B cell (primary cell): ENCODE data around the gene PFN3. TPM values are rescaled to one million over a fixed set of nuclear protein-coding genes. Genes with fewer than 3 reads are reported as not detected.

ENCODE experiments used
- ATAC-seq: fragments of 200-7000 bp; cut with Tn5 transposase; one replicate; pipeline ENCODE4 v1.10.0; 2021; ENCODE audit warnings: low read depth, mild to moderate bottlenecking, moderate number of reproducible peaks, moderate library complexity
- CTCF ChIA-PET: fragments of 350-600 bp; sonication (Branson Sonifier 250); formaldehyde crosslinking; loops from one replicate; lab custom pipeline; 2021; ENCODE audit warnings: antibody characterized with exemption, inconsistent platforms; lab: Charles Lee
- POLR2A ChIA-PET: fragments of 350-600 bp; sonication (Branson Sonifier 250); formaldehyde crosslinking; loops from one replicate; lab custom pipeline; 2021; ENCODE audit warnings: antibody characterized with exemption; lab: Charles Lee
- DNase-seq: peaks from one replicate; pipeline ENCODE4 v3.0.0; 2013
- H2AFZ ChIP-seq: 2 replicates; pipeline ENCODE4 v1.6.1; 2012; ENCODE audit warnings: mild to moderate bottlenecking, low read depth, low read length; ENCODE audit not compliant: insufficient read depth, poor library complexity, severe bottlenecking
- H3K27ac ChIP-seq, 2 donors: 1 replicate in 1 of 2; 2 replicates in 1 of 2; pipeline ENCODE4 v1.5.1; 2012 to 2013; ENCODE audit warnings: low read length in 2 of 2, mild to moderate bottlenecking in 2 of 2, moderate library complexity in 1 of 2
- H3K27me3 ChIP-seq, 4 experiments: fragments of 200-600 bp in 1 of 4; sonication (generic) in 1 of 4; replicated peaks in 1 of 4; 1 replicate in 2 of 4; 2 replicates in 2 of 4; pipeline versions ENCODE4 v1.6.1 to v1.7.0; 2013 to 2016; ENCODE audit warnings: low read length in 3 of 4, mild to moderate bottlenecking in 2 of 4, mixed read lengths in 1 of 4, moderate library complexity in 1 of 4; ENCODE audit not compliant: insufficient read depth in 4 of 4, control insufficient read depth in 3 of 4; ENCODE audit errors: control extremely low read depth in 1 of 4
- H3K36me3 ChIP-seq, 2 experiments: replicated peaks in 1 of 2; 1 replicate in 1 of 2; 2 replicates in 1 of 2; pipeline versions ENCODE4 v1.6.1 to v1.7.1; 2013; ENCODE audit warnings: low read length in 1 of 2; ENCODE audit not compliant: insufficient read depth in 2 of 2, control insufficient read depth in 1 of 2; ENCODE audit errors: control extremely low read depth in 1 of 2, extremely low read depth in 1 of 2
- H3K4me1 ChIP-seq, 2 donors: fragments of 200-600 bp in 1 of 2; sonication (generic) in 1 of 2; 1 replicate in 1 of 2; 2 replicates in 1 of 2; pipeline versions ENCODE4 v1.5.1 to v1.6.1; 2013 to 2017; ENCODE audit warnings: low read length in 2 of 2; ENCODE audit not compliant: control insufficient read depth in 2 of 2, insufficient read depth in 2 of 2
- H3K4me2 ChIP-seq: replicated peaks from 2 replicates; pipeline ENCODE3; 2012; ENCODE audit warnings: mild to moderate bottlenecking, low read depth, low read length; ENCODE audit not compliant: poor library complexity, severe bottlenecking
- H3K4me3 ChIP-seq, 5 experiments: fragments of 200-600 bp in 1 of 5; sonication (generic) in 1 of 5; 1 replicate in 3 of 5; 2 replicates in 2 of 5; pipeline versions ENCODE4 v1.5.1 to v1.7.0; 2011 to 2016; ENCODE audit warnings: low read length in 4 of 5, mild to moderate bottlenecking in 4 of 5, low read depth in 2 of 5, control low read depth in 1 of 5, moderate library complexity in 1 of 5; ENCODE audit not compliant: insufficient read depth in 1 of 5; ENCODE audit errors: control extremely low read depth in 1 of 5, extremely low read depth in 1 of 5
- H3K79me2 ChIP-seq: fragments of 200-600 bp; sonication (generic); one replicate; pipeline ENCODE4 v1.6.0; 2016; ENCODE audit warnings: low read length; ENCODE audit not compliant: control insufficient read depth, insufficient read depth
- H3K9ac ChIP-seq: fragments of 200-600 bp; sonication (generic); 2 replicates; pipeline ENCODE4 v1.6.1; 2017; ENCODE audit warnings: mild to moderate bottlenecking, low read length, moderate library complexity
- H3K9me3 ChIP-seq, 3 donors: one replicate each; pipeline versions ENCODE4 v1.6.1 to v1.7.1; 2013; ENCODE audit warnings: low read length in 2 of 3; ENCODE audit not compliant: control insufficient read depth in 2 of 3, insufficient read depth in 1 of 3; ENCODE audit errors: control extremely low read depth in 1 of 3
- H4K20me1 ChIP-seq: 2 replicates; pipeline ENCODE4 v1.6.0; 2012; ENCODE audit warnings: mild to moderate bottlenecking, low read length; ENCODE audit not compliant: insufficient read depth, control insufficient read depth, poor library complexity, severe bottlenecking
- H3K27ac Mint-ChIP-seq: one replicate; pipeline ENCODE4 v1.8.0; 2021; ENCODE audit warnings: mixed read lengths
- H3K27me3 Mint-ChIP-seq: one replicate; pipeline ENCODE4 v1.8.0; 2021; ENCODE audit warnings: mixed read lengths
- H3K4me1 Mint-ChIP-seq: one replicate; pipeline ENCODE4 v1.8.0; 2021; ENCODE audit warnings: mixed read lengths
- H3K4me3 Mint-ChIP-seq: one replicate; pipeline ENCODE4 v1.8.0; 2021; ENCODE audit warnings: mixed read lengths
- H3K9me3 Mint-ChIP-seq: one replicate; pipeline ENCODE4 v1.8.0; 2022; ENCODE audit warnings: mixed read lengths; ENCODE audit not compliant: insufficient read depth
- EZH2 ChIP-seq: IDR thresholded peaks from 2 replicates; pipeline ENCODE4 v1.6.1; 2012; ENCODE audit warnings: borderline replicate concordance, low read depth, mild to moderate bottlenecking, moderate library complexity, low read length; ENCODE audit not compliant: insufficient read depth, poor library complexity, severe bottlenecking
- WGBS: methylation state at CpG from one replicate; pipeline ENCODE4 v1.1.5; 2013; ENCODE audit warnings: missing lambda C conversion rate; ENCODE audit not compliant: insufficient coverage; 5-methylcytosine and 5-hydroxymethylcytosine counted together
- intact Hi-C: fragments of 100-400 bp; cut with micrococcal nuclease; formaldehyde crosslinking; loops from one replicate; pipeline ENCODE4 v1.10.0; 2022
- polyA plus RNA-seq: library from polyadenylated mRNA; depleted of rRNA; stranded (reverse); fragments of >200 nt; gene quantifications from 2 replicates; pipeline ENCODE4 v1.2.3, GENCODE V29; 2012
- total RNA-seq, 2 donors: library from RNA; stranded (reverse); fragments of 120-200 nt in 1 of 2; gene quantifications; 1 replicate in 1 of 2; 2 replicates in 1 of 2; pipeline versions ENCODE4 v1.2.3 to v1.2.4, GENCODE V29; 2013 to 2022
- TF ChIP-seq, protein P1 (sequence below): fragments of 200-600 bp; IDR thresholded peaks from one replicate; pipeline ENCODE4 v1.8.0; 2022; ENCODE audit warnings: antibody characterized with exemption, mild to moderate bottlenecking

Gene PFN3
- total and polyA plus RNA-seq, 2 donors (not counting 1 experiment from before 2014, with no cell fraction given): not detected

DNA sequence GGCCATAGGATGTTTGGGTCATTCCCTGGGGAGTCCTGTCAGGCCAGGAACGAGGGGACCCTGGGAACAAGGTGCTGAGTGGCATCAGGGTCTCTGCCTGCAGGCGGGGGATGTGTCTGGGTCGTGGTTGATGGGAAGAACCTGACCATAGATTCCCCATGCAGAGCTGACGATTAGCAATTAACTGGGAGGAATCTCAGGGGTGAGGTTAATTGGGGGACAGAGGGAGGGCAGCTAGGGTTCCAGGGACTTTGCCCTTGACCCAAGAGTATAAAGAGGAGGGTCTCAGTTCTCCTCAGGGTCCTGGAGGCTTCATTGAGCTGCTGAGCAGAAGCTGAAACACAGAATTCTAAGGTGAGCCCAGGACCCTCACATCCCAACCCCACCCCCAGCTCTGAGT lies 16.3 kb downstream of the PFN3 start, which contains the start of gene SLC34A1:
Gene SLC34A1, plus strand, starts transcription at position 301 of the 400 bp plus-strand sequence. CDS start 1,308 bp downstream, outside the sequence.
- peaks cover 21% of the 10 kb centered on the region for H3K27me3 Mint-ChIP-seq
- POLR2A ChIA-PET: interaction anchor here (0.7 kb wide), 1 partner anchor 11 kb away, joined by 8 read pairs; no protein-coding TSS in a partner anchor
- intact Hi-C loops: no loop called here
- peaks cover 0 to 16% (median 0%) of the 10 kb centered on the region in 4 experiments for H3K27me3 ChIP-seq
- no peak within 1 kb of the TSS for H2AFZ ChIP-seq
- TF ChIP-seq, protein P1, sequence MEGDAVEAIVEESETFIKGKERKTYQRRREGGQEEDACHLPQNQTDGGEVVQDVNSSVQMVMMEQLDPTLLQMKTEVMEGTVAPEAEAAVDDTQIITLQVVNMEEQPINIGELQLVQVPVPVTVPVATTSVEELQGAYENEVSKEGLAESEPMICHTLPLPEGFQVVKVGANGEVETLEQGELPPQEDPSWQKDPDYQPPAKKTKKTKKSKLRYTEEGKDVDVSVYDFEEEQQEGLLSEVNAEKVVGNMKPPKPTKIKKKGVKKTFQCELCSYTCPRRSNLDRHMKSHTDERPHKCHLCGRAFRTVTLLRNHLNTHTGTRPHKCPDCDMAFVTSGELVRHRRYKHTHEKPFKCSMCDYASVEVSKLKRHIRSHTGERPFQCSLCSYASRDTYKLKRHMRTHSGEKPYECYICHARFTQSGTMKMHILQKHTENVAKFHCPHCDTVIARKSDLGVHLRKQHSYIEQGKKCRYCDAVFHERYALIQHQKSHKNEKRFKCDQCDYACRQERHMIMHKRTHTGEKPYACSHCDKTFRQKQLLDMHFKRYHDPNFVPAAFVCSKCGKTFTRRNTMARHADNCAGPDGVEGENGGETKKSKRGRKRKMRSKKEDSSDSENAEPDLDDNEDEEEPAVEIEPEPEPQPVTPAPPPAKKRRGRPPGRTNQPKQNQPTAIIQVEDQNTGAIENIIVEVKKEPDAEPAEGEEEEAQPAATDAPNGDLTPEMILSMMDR: no peak
- TF ChIP-seq EZH2: no peak
- CTCF ChIA-PET: interaction anchor here (1.2 kb wide), 1 partner anchor 71 kb away, joined by 3 read pairs; no protein-coding TSS in a partner anchor
- no peaks in the 10 kb centered on the region for H3K79me2 ChIP-seq
- no peak within 1 kb of the TSS for H3K27ac Mint-ChIP-seq
- no peak within 1 kb of the TSS for H3K27ac ChIP-seq
- no peak within 1 kb of the TSS for H3K4me3 Mint-ChIP-seq
- peaks cover 0 to 6% of the 10 kb centered on the region in 2 donors for H3K4me1 ChIP-seq
- no peak within 1 kb of the TSS for H3K4me3 ChIP-seq
- no peaks in the 10 kb centered on the region for H4K20me1 ChIP-seq
- no peak within 1 kb of the TSS for H3K9ac ChIP-seq
- H3K4me2 ChIP-seq: no peak within 1 kb of the TSS
- WGBS: 81% methylated on average over 4 of the region's 4 CpGs
- no peaks in the 10 kb centered on the region for H3K9me3 ChIP-seq
- peaks cover 12% of the 10 kb centered on the region for H3K4me1 Mint-ChIP-seq
- ATAC-seq (no peak), DNase-seq (no peak)
- H3K9me3 Mint-ChIP-seq: no peaks in the 10 kb centered on the region
- H3K36me3 ChIP-seq: no peaks in the 10 kb centered on the region

DNA sequence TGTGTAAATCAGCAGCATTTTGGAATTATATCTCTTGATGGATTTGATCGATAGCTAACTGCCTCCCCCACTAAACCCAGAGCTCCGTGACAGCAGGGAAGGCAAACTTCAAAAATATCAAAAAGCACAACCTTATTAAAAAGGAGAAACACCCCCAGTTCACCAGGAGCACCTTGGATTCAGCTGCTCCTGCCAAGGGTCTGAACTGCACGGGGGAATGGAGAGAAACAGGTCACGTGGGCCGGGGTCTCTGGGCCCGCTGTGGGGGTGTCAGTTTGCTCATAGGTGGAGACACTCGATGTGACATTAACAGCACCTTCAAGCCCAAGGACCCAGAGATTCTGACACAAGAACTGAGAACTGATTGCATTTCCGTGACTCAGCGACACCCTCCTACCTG lies 17.3 kb downstream of the PFN3 start:
- WGBS: 90% methylated on average over 6 of the region's 9 CpGs

More for the DNA sequence above, 17.3 kb downstream of the PFN3 start:
- H3K4me3 Mint-ChIP-seq: no peak overlapping the region
- H3K27me3 Mint-ChIP-seq: peaks cover 21% of the 10 kb centered on the region
- Histone ChIP-seq H3K4me1 (no peaks in the 10 kb centered on the region), H3K27ac (no peak overlapping the region), H3K27me3 (peaks cover 0 to 16% (median 0%) of the 10 kb centered on the region in 4 experiments), H3K4me3 (no peak overlapping the region), H2AFZ (no peak overlapping the region), H3K9ac (no peak overlapping the region), H3K9me3 (no peaks in the 10 kb centered on the region), H4K20me1 (no peaks in the 10 kb centered on the region), H3K4me2 (no peak overlapping the region), H3K36me3 (no peaks in the 10 kb centered on the region), H3K79me2 (no peaks in the 10 kb centered on the region)
- TF ChIP-seq, protein P1: no peak
- ATAC-seq (no peak), DNase-seq (no peak)
- intact Hi-C loops: no loop called here
- ChIA-PET CTCF (interaction anchor here (0.9 to 1.4 kb wide), 6 partner anchors 18 to 269 kb away, joined by 3 to 5 read pairs (median 3); no protein-coding TSS in a partner anchor), POLR2A (no interaction called here)
- H3K9me3 Mint-ChIP-seq: no peaks in the 10 kb centered on the region
- peaks cover 3% of the 10 kb centered on the region for H3K4me1 Mint-ChIP-seq
- H3K27ac Mint-ChIP-seq: no peak overlapping the region
